Sigmoid colon (tissue), 7 donors: ENCODE measurements around the gene PARVB. TPM values are rescaled to one million over a fixed set of nuclear protein-coding genes. Genes with fewer than 3 reads are reported as not detected.

Experiments used
- DNase-seq: peaks from one replicate; pipeline ENCODE4 v3.0.0-alpha.2; 2019
- H3K27ac ChIP-seq, 4 donors: fragments of 200-600 bp; sonication (generic); one replicate each; pipeline ENCODE4 v1.5.1; 2016 to 2019; ENCODE audit warnings: mild to moderate bottlenecking in 1 of 4
- H3K27me3 ChIP-seq, 3 donors: fragments of 200-600 bp; sonication (generic); one replicate each; pipeline ENCODE4 v1.5.1; 2019; ENCODE audit warnings: mild to moderate bottlenecking in 1 of 3
- H3K36me3 ChIP-seq, 4 donors: fragments of 200-600 bp; sonication (generic); one replicate each; pipeline ENCODE4 v1.5.1; 2016 to 2019
- H3K4me1 ChIP-seq, 4 donors: fragments of 200-600 bp; sonication (generic); one replicate each; pipeline ENCODE4 v1.5.1; 2017 to 2019
- H3K4me3 ChIP-seq, 4 donors: fragments of 200-600 bp; sonication (generic); one replicate each; pipeline ENCODE4 v1.5.1; 2017 to 2019; ENCODE audit warnings: mild to moderate bottlenecking in 2 of 4, moderate library complexity in 1 of 4
- H3K9me3 ChIP-seq, 4 donors: fragments of 200-600 bp in 3 of 4; sonication (generic) in 3 of 4; one replicate each; pipeline versions ENCODE4 v1.5.1 to v1.6.1; 2013 to 2019
- EP300 ChIP-seq, 4 donors: sonication (generic); formaldehyde crosslinking; IDR thresholded peaks; one replicate each; pipeline ENCODE4 v1.6.1; 2017; ENCODE audit warnings: antibody characterized with exemption in 4 of 4
- POLR2A ChIP-seq, 2 donors: fragments of 450-650 bp; IDR thresholded peaks; one replicate each; pipeline ENCODE4 v1.6.1; 2016; ENCODE audit warnings: antibody characterized with exemption in 2 of 2, mild to moderate bottlenecking in 2 of 2, moderate library complexity in 2 of 2
- POLR2AphosphoS5 ChIP-seq, 4 donors: sonication (generic); formaldehyde crosslinking; IDR thresholded peaks; one replicate each; pipeline ENCODE4 v1.6.1; 2017; ENCODE audit warnings: antibody characterized with exemption in 4 of 4
- WGBS, 2 donors: extraction: QIAGEN DNeasy Blood & Tissue Kit; methylation state at CpG; one replicate each; pipeline ENCODE4 v1.1.7; 2013; 5-methylcytosine and 5-hydroxymethylcytosine counted together
- intact Hi-C: fragments of 100-400 bp; cut with DNase I; formaldehyde crosslinking; loops from one replicate; pipeline ENCODE4 v1.15.1; 2023
- polyA plus RNA-seq, 3 donors: library from polyadenylated mRNA; stranded (reverse); fragments of 200-250 nt; gene quantifications; one replicate each; pipeline ENCODE4 v1.2.3, GENCODE V29; 2013
- total RNA-seq, 4 donors: library from RNA; depleted of rRNA; stranded (reverse); fragments of >200 nt; gene quantifications; one replicate each; pipeline ENCODE4 v1.1.0, GENCODE V29; 2016
- TF ChIP-seq, protein P1 (sequence below), 4 experiments: fragments of 450-650 bp in 3 of 4; fragments of 200-600 bp in 1 of 4; IDR thresholded peaks; one replicate each; pipeline ENCODE4 v1.5.1; 2016 to 2019; ENCODE audit warnings: antibody characterized with exemption in 4 of 4, mild to moderate bottlenecking in 3 of 4, moderate library complexity in 2 of 4
- donor health status: healthy with polysubstance abuse.
- donor health status: Bipolar disorder and iron deficiency.
- donor health status: healthy.

Gene PARVB
- total and polyA plus RNA-seq, 7 donors = 6.9 to 21.6 (median 18.9) TPM

- no peaks in the 10 kb centered on the region for H3K36me3 ChIP-seq
- H3K4me3 ChIP-seq = no peak overlapping the region
- H3K9me3 ChIP-seq = no peaks in the 10 kb centered on the region
- intact Hi-C loops = no loop called here
- no peaks in the 10 kb centered on the region for H3K27me3 ChIP-seq
- WGBS, 2 donors = 70 to 88% methylated on average over 2 of the region's 2 CpGs
- TF ChIP-seq EP300 (IDR thresholded peaks at IDR 0.05) = no peak
- DNase-seq = no peak
- H3K27ac ChIP-seq = no peak overlapping the region
- peaks cover 0 to 20% (median 11%) of the 10 kb centered on the region in 4 donors for H3K4me1 ChIP-seq
Measured at GRCh38 chr22:44199164-44199563, 175.1 kb downstream of the PARVB start.

DNA sequence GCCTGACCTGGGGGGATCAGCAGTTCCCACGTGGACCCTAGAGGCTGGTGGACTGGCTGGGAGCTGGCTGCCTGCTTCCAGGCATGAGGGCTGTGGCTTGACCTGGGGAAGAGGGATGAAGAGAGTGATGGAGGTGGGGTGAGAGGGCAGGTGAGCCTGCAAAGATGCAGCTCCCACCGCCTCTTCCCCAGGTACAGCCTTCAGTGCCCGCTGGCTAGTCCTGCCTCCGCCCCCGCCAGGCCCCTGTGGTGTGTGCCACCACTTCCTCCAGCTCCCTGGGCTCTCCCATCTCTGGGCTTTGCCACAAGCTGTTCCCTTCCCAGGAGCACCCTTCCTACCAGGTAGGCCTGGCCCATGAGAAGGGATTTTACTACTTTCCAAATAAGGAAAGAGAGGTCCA is 175.8 kb downstream of the PARVB start:
- Histone ChIP-seq H3K27me3 (no peaks in the 10 kb centered on the region), H3K4me3 (no peak overlapping the region), H3K27ac (no peak overlapping the region), H3K4me1 (peaks cover 0 to 20% (median 11%) of the 10 kb centered on the region in 4 donors), H3K9me3 (no peaks in the 10 kb centered on the region), H3K36me3 (no peaks in the 10 kb centered on the region)
- TF ChIP-seq, protein P1, sequence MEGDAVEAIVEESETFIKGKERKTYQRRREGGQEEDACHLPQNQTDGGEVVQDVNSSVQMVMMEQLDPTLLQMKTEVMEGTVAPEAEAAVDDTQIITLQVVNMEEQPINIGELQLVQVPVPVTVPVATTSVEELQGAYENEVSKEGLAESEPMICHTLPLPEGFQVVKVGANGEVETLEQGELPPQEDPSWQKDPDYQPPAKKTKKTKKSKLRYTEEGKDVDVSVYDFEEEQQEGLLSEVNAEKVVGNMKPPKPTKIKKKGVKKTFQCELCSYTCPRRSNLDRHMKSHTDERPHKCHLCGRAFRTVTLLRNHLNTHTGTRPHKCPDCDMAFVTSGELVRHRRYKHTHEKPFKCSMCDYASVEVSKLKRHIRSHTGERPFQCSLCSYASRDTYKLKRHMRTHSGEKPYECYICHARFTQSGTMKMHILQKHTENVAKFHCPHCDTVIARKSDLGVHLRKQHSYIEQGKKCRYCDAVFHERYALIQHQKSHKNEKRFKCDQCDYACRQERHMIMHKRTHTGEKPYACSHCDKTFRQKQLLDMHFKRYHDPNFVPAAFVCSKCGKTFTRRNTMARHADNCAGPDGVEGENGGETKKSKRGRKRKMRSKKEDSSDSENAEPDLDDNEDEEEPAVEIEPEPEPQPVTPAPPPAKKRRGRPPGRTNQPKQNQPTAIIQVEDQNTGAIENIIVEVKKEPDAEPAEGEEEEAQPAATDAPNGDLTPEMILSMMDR (IDR thresholded peaks at IDR 0.05) = no peak
- no peak for TF ChIP-seq EP300 (IDR thresholded peaks at IDR 0.05)
- intact Hi-C loops = no loop called here
- WGBS, 2 donors = 75 to 89% methylated on average over 5 of the region's 5 CpGs
- peak; percentile 56 for DNase-seq

DNA sequence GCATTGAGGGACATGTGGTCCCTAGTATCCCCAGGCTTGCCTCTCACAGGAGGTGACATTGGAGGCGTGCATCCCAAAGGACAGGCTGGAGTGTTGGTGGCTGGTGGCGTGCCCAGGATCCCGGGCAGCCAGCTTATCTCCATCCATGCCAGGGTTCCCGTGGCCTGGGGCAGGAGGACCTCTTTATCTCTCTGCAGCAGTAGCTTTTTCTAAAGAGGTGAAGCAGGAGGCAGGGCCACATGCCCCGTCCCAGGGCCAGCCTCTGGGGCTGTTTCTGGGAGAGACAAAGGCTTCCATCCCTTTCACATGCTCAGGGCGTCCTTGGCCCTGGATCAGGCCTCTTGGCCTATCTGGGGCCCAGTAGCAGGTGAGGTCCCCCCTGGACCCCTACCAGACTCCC is 176.3 kb downstream of the PARVB start:
- Histone ChIP-seq H3K36me3 (no peaks in the 10 kb centered on the region), H3K27ac (no peak overlapping the region), H3K27me3 (no peaks in the 10 kb centered on the region), H3K4me3 (no peak overlapping the region), H3K9me3 (no peaks in the 10 kb centered on the region), H3K4me1 (peaks cover 0 to 20% (median 11%) of the 10 kb centered on the region in 4 donors)
- TF ChIP-seq EP300 (IDR thresholded peaks at IDR 0.05) (no peak), POLR2A (IDR thresholded peaks at IDR 0.05) (no peak), POLR2AphosphoS5 (IDR thresholded peaks at IDR 0.05) (no peak)
- TF ChIP-seq, protein P1 (IDR thresholded peaks at IDR 0.05) = no peak
- DNase-seq = peak; percentile 42
- WGBS, 2 donors = 76 to 95% methylated on average over 6 of the region's 6 CpGs
- intact Hi-C loops = no loop called here

- 62 to 77% methylated on average over 17 of the region's 17 CpGs for WGBS, 2 donors
Measured at GRCh38 chr22:44200855-44201550, 176.9 kb downstream of the PARVB start.

DNA sequence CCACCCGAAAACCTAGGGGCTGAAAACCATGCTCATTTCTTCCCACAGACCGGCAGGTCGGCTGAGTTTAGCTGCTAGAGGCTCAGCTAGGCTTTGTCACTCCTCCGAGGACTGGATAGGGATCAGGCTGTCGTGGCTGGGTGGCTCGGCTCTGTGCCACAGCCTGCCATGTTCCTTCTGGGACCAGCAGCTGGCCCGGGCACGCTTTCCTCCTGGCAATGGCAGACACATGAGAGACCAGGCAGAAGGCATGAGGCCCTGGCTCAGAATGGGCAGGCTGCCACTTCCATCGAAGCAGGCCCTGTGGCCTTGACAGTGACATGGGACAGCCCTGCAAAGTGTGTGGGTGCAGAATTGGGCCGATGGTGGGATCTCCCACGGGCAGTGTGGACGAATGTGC is 177.6 kb downstream of the PARVB start:
- H3K4me1 ChIP-seq = peaks cover 0 to 20% (median 11%) of the 10 kb centered on the region in 4 donors
- 76 to 80% methylated on average over 12 of the region's 12 CpGs for WGBS, 2 donors
- intact Hi-C loops = no loop called here
- TF ChIP-seq, protein P1 (IDR thresholded peaks at IDR 0.05) = no peak
- no peak for TF ChIP-seq EP300 (IDR thresholded peaks at IDR 0.05)
- no peak for TF ChIP-seq POLR2A (IDR thresholded peaks at IDR 0.05)
- no peak for TF ChIP-seq POLR2AphosphoS5 (IDR thresholded peaks at IDR 0.05)
- no peak overlapping the region for H3K27ac ChIP-seq
- H3K4me3 ChIP-seq = no peak overlapping the region
- no peaks in the 10 kb centered on the region for H3K9me3 ChIP-seq
- H3K36me3 ChIP-seq = no peaks in the 10 kb centered on the region
- H3K27me3 ChIP-seq = no peaks in the 10 kb centered on the region
- DNase-seq = peak; percentile 52

More at GRCh38 chr22:44200855-44201550, 176.9 kb downstream of the PARVB start:
- Histone ChIP-seq H3K36me3 (no peaks in the 10 kb centered on the region), H3K9me3 (no peaks in the 10 kb centered on the region), H3K27me3 (no peaks in the 10 kb centered on the region), H3K27ac (no peak overlapping the region), H3K4me1 (peaks cover 0 to 20% (median 11%) of the 10 kb centered on the region in 4 donors), H3K4me3 (no peak overlapping the region)
- DNase-seq = peak; percentile 67
- intact Hi-C loops = no loop called here
- no peak for TF ChIP-seq EP300 (IDR thresholded peaks at IDR 0.05)
- TF ChIP-seq, protein P1 (IDR thresholded peaks at IDR 0.05) = no peak
- TF ChIP-seq POLR2A (IDR thresholded peaks at IDR 0.05) = no peak
- no peak for TF ChIP-seq POLR2AphosphoS5 (IDR thresholded peaks at IDR 0.05)
